Muscle of back (tissue), 11 donors: ENCODE results near the gene SLC16A10. TPM values are rescaled to one million over a fixed set of nuclear protein-coding genes. Genes with fewer than 3 reads are reported as not detected.
A peak's percentile ranks its signal among the peaks of the same experiment; 100 is the strongest.

Experiments
- DNase-seq, 3 donors: peaks; one replicate each; pipeline versions ENCODE4 v3.0.0 to v3.0.0-alpha.2; 2013
- polyA plus RNA-seq, 10 donors: library from polyadenylated mRNA; unstranded; fragments of 120-200 nt; gene quantifications; one replicate each; pipeline ENCODE4 v1.2.1, GENCODE V29; 2013; ENCODE audit not compliant: insufficient read length in 10 of 10

SLC16A10 gene
- polyA plus RNA-seq, 10 donors, result 2.1 to 8.1 (median 3.5) TPM

GRCh38 chr6:111256646-111257045 is 169.3 kb downstream of the SLC16A10 start:
- no peak for DNase-seq

GRCh38 chr6:111258010-111258409 is 170.7 kb downstream of the SLC16A10 start:
- no peak for DNase-seq

- DNase-seq, result no peak
Measured at GRCh38 chr6:111258615-111259088, 171.3 kb downstream of the SLC16A10 start.

GRCh38 chr6:111259089-111259831 is 172.0 kb downstream of the SLC16A10 start:
- peak; percentile 99 to 100 (median 100) for DNase-seq

- no peak for DNase-seq
Measured at GRCh38 chr6:111260570-111261298, 173.4 kb downstream of the SLC16A10 start.

- peak in 1 of 3 donors; percentile 40 for DNase-seq
Measured at GRCh38 chr6:111263837-111264236, 176.5 kb downstream of the SLC16A10 start.

GRCh38 chr6:111265842-111266241 is 178.5 kb downstream of the SLC16A10 start:
- DNase-seq, result no peak

GRCh38 chr6:111266276-111266675 is 179.0 kb downstream of the SLC16A10 start:
- DNase-seq, result no peak

GRCh38 chr6:111267764-111268333 is 180.5 kb downstream of the SLC16A10 start:
- no peak for DNase-seq

- no peak for DNase-seq
Measured at GRCh38 chr6:111269401-111269970, 182.2 kb downstream of the SLC16A10 start.

GRCh38 chr6:111270121-111270520 is 182.8 kb downstream of the SLC16A10 start:
- DNase-seq, result no peak

- no peak for DNase-seq
Measured at GRCh38 chr6:111274593-111275217, 187.4 kb downstream of the SLC16A10 start.

GRCh38 chr6:111276335-111276734 is 189.0 kb downstream of the SLC16A10 start:
- no peak for DNase-seq

- no peak for DNase-seq
Measured at GRCh38 chr6:111276736-111277135, 189.4 kb downstream of the SLC16A10 start.

- no peak for DNase-seq
Measured at GRCh38 chr6:111277819-111278218, 190.5 kb downstream of the SLC16A10 start.

GRCh38 chr6:111278731-111279130 is 191.4 kb downstream of the SLC16A10 start:
- no peak for DNase-seq

GRCh38 chr6:111280445-111280955 is 193.2 kb downstream of the SLC16A10 start:
- DNase-seq, result no peak
